K562 (cell line): ENCODE data around the gene BCL2L12. TPM values are rescaled to one million over a fixed set of nuclear protein-coding genes. Genes with fewer than 3 reads are reported as not detected.

ENCODE experiments used
- BACH1 ChIP-seq: fragments of 200-800 bp; sonication (Bioruptor generic); IDR thresholded peaks from 2 replicates; pipeline ENCODE4 v1.6.1; 2016; ENCODE audit warnings: missing genetic modification characterization, missing compliant biosample characterization
- FOXK1 ChIP-seq: sonication (generic); formaldehyde crosslinking; IDR thresholded peaks from 2 replicates; pipeline ENCODE4 v1.8.0; 2022; ENCODE audit warnings: missing genetic modification reagents, mild to moderate bottlenecking, borderline replicate concordance
- GATA2 ChIP-seq: sonication (generic); formaldehyde crosslinking; IDR thresholded peaks from 2 replicates; pipeline ENCODE4 v1.4.0; 2020; ENCODE audit warnings: mild to moderate bottlenecking, missing genetic modification reagents
- KAT8 ChIP-seq: fragments of 450-650 bp; IDR thresholded peaks from 2 replicates; pipeline ENCODE4 v1.6.1; 2016; ENCODE audit warnings: low read depth, mild to moderate bottlenecking
- MNT ChIP-seq, 2 experiments: fragments of 450-650 bp; conservative IDR thresholded peaks; 2 replicates each; pipeline ENCODE4 v1.6.1; 2017; ENCODE audit warnings: mild to moderate bottlenecking in 2 of 2, moderate library complexity in 2 of 2
- NBN ChIP-seq: fragments of 450-650 bp; IDR thresholded peaks from 2 replicates; pipeline ENCODE4 v1.6.1; 2016; ENCODE audit warnings: low read depth, mild to moderate bottlenecking
- NR3C1 ChIP-seq: sonication (generic); formaldehyde crosslinking; IDR thresholded peaks from 2 replicates; pipeline ENCODE4 v1.8.1; 2022; ENCODE audit warnings: missing genetic modification reagents
- POLR2G ChIP-seq: fragments of 200-400 bp; formaldehyde crosslinking; IDR thresholded peaks from 2 replicates; pipeline ENCODE4 v1.6.1; 2017; ENCODE audit warnings: low read depth, mild to moderate bottlenecking, antibody characterized with exemption, low read length, moderate library complexity
- SIRT6 ChIP-seq: IDR thresholded peaks from one replicate; pipeline ENCODE4 v1.6.1; 2012; ENCODE audit warnings: low read depth, mild to moderate bottlenecking, control low read depth, inconsistent platforms, low read length, moderate library complexity
- SMARCA5 ChIP-seq: fragments of 450-650 bp; IDR thresholded peaks from 2 replicates; pipeline ENCODE4 v1.6.1; 2016
- ZNF146 ChIP-seq: IDR thresholded peaks from one replicate; pipeline ENCODE4 v1.6.1; 2018; ENCODE audit warnings: missing compliant biosample characterization; ENCODE audit not compliant: unreplicated experiment
- ZNF407 ChIP-seq: fragments of 450-650 bp; IDR thresholded peaks from 2 replicates; pipeline ENCODE4 v1.6.1; 2016; ENCODE audit warnings: low read depth
- polyA plus RNA-seq, 8 experiments: library from polyadenylated mRNA; depleted of rRNA in 4 of 8; stranded (reverse) in 5 of 8; unstranded in 3 of 8; fragments of >200 nt; fragmentation: Nextera tagmentation in 2 of 8; fragmentation: Illumina TruSeq in 1 of 8; extraction: Ambion mirVana in 2 of 8; extraction: Trizol in 1 of 8; gene quantifications; 2 replicates each; pipeline versions ENCODE4 v1.2.1 to v1.2.3, GENCODE V29; 2011 to 2014; ENCODE audit warnings: inconsistent platforms in 1 of 8, missing spikeins in 1 of 8
- total RNA-seq, 7 experiments: library from RNA; depleted of rRNA in 6 of 7; stranded (reverse); fragments of >200 nt in 6 of 7; fragmentation: Illumina TruSeq in 2 of 7; extraction: Trizol in 2 of 7; gene quantifications; 2 replicates each; pipeline versions ENCODE4 v1.2.1 to v1.2.3, GENCODE V29; 2011 to 2021; ENCODE audit warnings: low replicate concordance in 1 of 7
- TF ChIP-seq, protein P1 (sequence below): fragments of 250-450 bp; sonication (Bioruptor Pico); IDR thresholded peaks from 2 replicates; pipeline ENCODE4 v1.4.0; 2020; ENCODE audit warnings: mild to moderate bottlenecking
- TF ChIP-seq, protein P2 (sequence below): fragments of 250-450 bp; sonication (Bioruptor Pico); IDR thresholded peaks from 2 replicates; pipeline ENCODE4 v1.5.0; 2021

BCL2L12 gene
- total and polyA plus RNA-seq, 9 of the 15 experiments (the other 6 are each of a cell fraction or from before 2014, with no cell fraction given) = 7.4 to 263 (median 81.2) TPM

GRCh38 chr19:49672131-49672919 lies 6.6 kb downstream of the BCL2L12 start (continued):
- TF ChIP-seq ZNF407 (no peak), BACH1 (no peak), NR3C1 (no peak), GATA2 (CRISPR knock-in tag) (no peak), SIRT6 (no peak), POLR2G (0 out of 2 replicates have a peak, but pooled peaks have one; percentile 61), SMARCA5 (no peak; the same call in 1 of the 2 replicates), ZNF146 (no peak), KAT8 (no peak), MNT (conservative IDR thresholded peaks at IDR 0.05) (peak; percentile 44 to 53; a peak in 2 of 4 replicates), NBN (peak; percentile 83), FOXK1 (CRISPR knock-in tag) (no peak)
- TF ChIP-seq, protein P1, sequence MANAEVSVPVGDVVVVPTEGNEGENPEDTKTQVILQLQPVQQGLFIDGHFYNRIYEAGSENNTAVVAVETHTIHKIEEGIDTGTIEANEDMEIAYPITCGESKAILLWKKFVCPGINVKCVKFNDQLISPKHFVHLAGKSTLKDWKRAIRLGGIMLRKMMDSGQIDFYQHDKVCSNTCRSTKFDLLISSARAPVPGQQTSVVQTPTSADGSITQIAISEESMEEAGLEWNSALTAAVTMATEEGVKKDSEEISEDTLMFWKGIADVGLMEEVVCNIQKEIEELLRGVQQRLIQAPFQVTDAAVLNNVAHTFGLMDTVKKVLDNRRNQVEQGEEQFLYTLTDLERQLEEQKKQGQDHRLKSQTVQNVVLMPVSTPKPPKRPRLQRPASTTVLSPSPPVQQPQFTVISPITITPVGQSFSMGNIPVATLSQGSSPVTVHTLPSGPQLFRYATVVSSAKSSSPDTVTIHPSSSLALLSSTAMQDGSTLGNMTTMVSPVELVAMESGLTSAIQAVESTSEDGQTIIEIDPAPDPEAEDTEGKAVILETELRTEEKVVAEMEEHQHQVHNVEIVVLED (CRISPR knock-in tag) = no peak
- TF ChIP-seq, protein P2, sequence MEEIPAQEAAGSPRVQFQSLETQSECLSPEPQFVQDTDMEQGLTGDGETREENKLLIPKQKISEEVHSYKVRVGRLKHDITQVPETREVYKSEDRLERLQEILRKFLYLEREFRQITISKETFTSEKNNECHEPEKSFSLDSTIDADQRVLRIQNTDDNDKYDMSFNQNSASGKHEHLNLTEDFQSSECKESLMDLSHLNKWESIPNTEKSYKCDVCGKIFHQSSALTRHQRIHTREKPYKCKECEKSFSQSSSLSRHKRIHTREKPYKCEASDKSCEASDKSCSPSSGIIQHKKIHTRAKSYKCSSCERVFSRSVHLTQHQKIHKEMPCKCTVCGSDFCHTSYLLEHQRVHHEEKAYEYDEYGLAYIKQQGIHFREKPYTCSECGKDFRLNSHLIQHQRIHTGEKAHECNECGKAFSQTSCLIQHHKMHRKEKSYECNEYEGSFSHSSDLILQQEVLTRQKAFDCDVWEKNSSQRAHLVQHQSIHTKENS (CRISPR knock-in tag) = no peak
